ENCODE measurements around the gene TFB1M. TPM values are rescaled to one million over a fixed set of nuclear protein-coding genes. Genes with fewer than 3 reads are reported as not detected.

The TFB1M gene
- total RNA-seq, 2 experiments from 2014 or later: 45.1 to 48.5 TPM

GRCh38 chr6:155207223-155207622, 107.1 kb downstream of the TFB1M start:
- ChIA-PET POLR2A (no interaction called here), CTCF (no interaction called here)
- DNase-seq: no peak
- Mint-ChIP-seq H3K27ac (no peak overlapping the region), H3K4me3 (no peak overlapping the region), H3K4me1 (ENCODE audit: low read depth) (no peaks in the 10 kb centered on the region), H3K9me3 (no peaks in the 10 kb centered on the region), H3K36me3 (no peaks in the 10 kb centered on the region), H3K27me3 (no peaks in the 10 kb centered on the region)
- intact Hi-C loops (cut with micrococcal nuclease): no loop called here

Other genes starting within 250 kb of the TFB1M start
- gene CLDN20, start 50.5 kb downstream of the TFB1M start, total RNA-seq: not detected
- gene NOX3, start 141.4 kb upstream of the TFB1M start, total RNA-seq: not detected

All from activated CD4-positive, alpha-beta memory T cell treated with anti-CD3 and anti-CD28 coated beads for 36 hours (primary cell).